Aorta (tissue), 5 donors: Measurements from ENCODE around the gene ANKRD9. TPM values are rescaled to one million over a fixed set of nuclear protein-coding genes. Genes with fewer than 3 reads are reported as not detected.
A peak's percentile ranks its signal among the peaks of the same experiment; 100 is the strongest.

Experiments used
- ATAC-seq: fragments of 200-7000 bp; cut with Tn5 transposase; one replicate; pipeline ENCODE4 v1.9.1; 2022; ENCODE audit warnings: moderate library complexity; ENCODE audit not compliant: low FRiP score
- DNase-seq, 2 donors: peaks; one replicate each; pipeline ENCODE4 v3.0.0-alpha.2; 2020
- H3K27ac ChIP-seq, 2 donors: one replicate each; pipeline ENCODE4 v1.5.1; 2013; ENCODE audit warnings: low read length in 2 of 2, mild to moderate bottlenecking in 2 of 2, moderate library complexity in 2 of 2, control low read depth in 1 of 2, inconsistent platforms in 1 of 2, low read depth in 1 of 2
- H3K27me3 ChIP-seq, 2 donors: one replicate each; pipeline ENCODE4 v1.6.1; 2013; ENCODE audit warnings: control low read depth in 1 of 2, low read length in 1 of 2, mild to moderate bottlenecking in 1 of 2, moderate library complexity in 1 of 2; ENCODE audit not compliant: insufficient read depth in 2 of 2, control insufficient read depth in 1 of 2
- H3K36me3 ChIP-seq, 2 donors: one replicate each; pipeline ENCODE4 v1.6.1; 2013; ENCODE audit warnings: control low read depth in 1 of 2, low read length in 1 of 2, mild to moderate bottlenecking in 1 of 2; ENCODE audit not compliant: insufficient read depth in 2 of 2, control insufficient read depth in 1 of 2
- H3K4me1 ChIP-seq, 2 donors: one replicate each; pipeline ENCODE4 v1.6.1; 2013; ENCODE audit warnings: low read length in 2 of 2, control low read depth in 1 of 2, mild to moderate bottlenecking in 1 of 2, moderate library complexity in 1 of 2; ENCODE audit not compliant: insufficient read depth in 2 of 2, control insufficient read depth in 1 of 2
- H3K4me3 ChIP-seq, 2 donors: one replicate each; pipeline ENCODE4 v1.5.1; 2013; ENCODE audit warnings: low read length in 2 of 2, control low read depth in 1 of 2, mild to moderate bottlenecking in 1 of 2
- H3K9me3 ChIP-seq: one replicate; pipeline ENCODE4 v1.6.1; 2013; ENCODE audit warnings: mild to moderate bottlenecking, low read length; ENCODE audit not compliant: control insufficient read depth
- WGBS, 2 donors: extraction: QIAGEN DNeasy Blood & Tissue Kit; methylation state at CpG; one replicate each; pipeline ENCODE4 v1.1.7; 2013; 5-methylcytosine and 5-hydroxymethylcytosine counted together
- intact Hi-C, 2 donors: fragments of 100-400 bp; cut with DNase I; formaldehyde crosslinking; loops; one replicate each; pipeline versions ENCODE4 v1.14.2 to v1.15.0; 2022
- polyA plus RNA-seq, 2 donors: library from polyadenylated mRNA; stranded (reverse); fragments of 200-250 nt; gene quantifications; one replicate each; pipeline ENCODE4 v1.2.3, GENCODE V29; 2013
- total RNA-seq, 2 donors: library from RNA; stranded (reverse); fragmentation: NEBNext Ultra II Directional; extraction: Animal tissue kit (Norgen Biotek cat#: 25700); gene quantifications; one replicate each; pipeline ENCODE4 v1.2.1, GENCODE V29; 2021
- donor health status: healthy with polysubstance abuse.
- donor health status: Bipolar disorder and iron deficiency.
- donor health status: DM: no; HTN: no; CAD: no.
- donor health status: DM: no; HTN: no; CAD: no.
- donor health status: DM: yes; HTN: yes; CAD: no.

The ANKRD9 gene
- total and polyA plus RNA-seq, 4 donors, result 3.0 to 15.0 (median 9.7) TPM

DNA sequence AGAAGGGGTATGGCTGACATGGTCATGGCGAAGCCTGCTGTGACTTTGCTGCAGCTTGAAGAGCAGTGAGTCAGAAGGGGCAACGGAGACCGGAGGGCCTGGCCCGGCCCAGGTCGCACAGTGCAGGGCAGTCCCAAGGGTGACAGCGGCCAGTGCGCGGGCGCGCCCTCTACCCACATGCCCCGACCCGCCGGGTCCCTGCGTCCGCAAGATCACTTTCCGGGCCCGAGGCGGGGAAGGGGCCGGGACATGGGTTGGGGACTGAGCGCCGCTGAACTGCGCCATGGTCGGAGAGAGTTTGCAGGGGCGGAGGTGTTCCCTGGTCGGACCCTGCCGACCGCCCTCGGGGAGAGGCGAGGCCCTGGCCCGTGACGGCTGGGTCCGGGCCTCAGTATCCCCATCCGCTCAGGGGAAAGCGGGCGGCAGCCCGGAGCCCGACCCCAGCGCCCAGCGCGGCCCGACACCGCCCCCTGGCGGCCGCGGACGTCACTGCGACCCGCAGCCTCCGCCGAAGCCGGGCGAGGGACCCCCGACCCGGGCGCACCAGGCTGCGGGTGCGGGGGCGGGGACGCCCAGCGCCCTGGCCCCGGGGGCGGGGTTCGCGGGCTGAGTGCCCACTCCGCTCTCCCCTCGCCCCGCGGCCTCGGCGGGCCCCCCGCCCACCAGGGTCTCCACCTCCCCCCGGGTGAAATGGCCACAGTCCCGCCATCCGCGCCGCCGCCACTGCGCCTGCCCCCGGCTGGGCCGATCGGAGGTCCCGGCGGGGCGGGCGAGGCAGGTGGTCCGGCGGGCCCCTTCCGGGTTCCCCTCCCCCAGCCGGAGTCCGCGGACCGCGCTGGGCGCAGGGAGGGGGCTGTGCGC lies 7.2 kb upstream of the ANKRD9 start:
- WGBS, 2 donors, result 1% methylated on average over 70 to 95 of the region's 95 CpGs
- Histone ChIP-seq H3K27me3 (no peaks in the 10 kb centered on the region), H3K27ac (no peak overlapping the region), H3K36me3 (no peaks in the 10 kb centered on the region), H3K4me3 (peak overlapping the region; percentile 27 to 68), H3K9me3 (no peaks in the 10 kb centered on the region), H3K4me1 (no peaks in the 10 kb centered on the region)
- ATAC-seq (peak; percentile 90), DNase-seq (peak; percentile 71 to 90)
- intact Hi-C loops, result loop anchor here (1.0 to 10.0 kb wide), 4 partner anchors 77 to 282 kb away; partner anchors contain the start of genes CINP (in 1 of the 2) and TECPR2 (in 1 of the 2)

DNA sequence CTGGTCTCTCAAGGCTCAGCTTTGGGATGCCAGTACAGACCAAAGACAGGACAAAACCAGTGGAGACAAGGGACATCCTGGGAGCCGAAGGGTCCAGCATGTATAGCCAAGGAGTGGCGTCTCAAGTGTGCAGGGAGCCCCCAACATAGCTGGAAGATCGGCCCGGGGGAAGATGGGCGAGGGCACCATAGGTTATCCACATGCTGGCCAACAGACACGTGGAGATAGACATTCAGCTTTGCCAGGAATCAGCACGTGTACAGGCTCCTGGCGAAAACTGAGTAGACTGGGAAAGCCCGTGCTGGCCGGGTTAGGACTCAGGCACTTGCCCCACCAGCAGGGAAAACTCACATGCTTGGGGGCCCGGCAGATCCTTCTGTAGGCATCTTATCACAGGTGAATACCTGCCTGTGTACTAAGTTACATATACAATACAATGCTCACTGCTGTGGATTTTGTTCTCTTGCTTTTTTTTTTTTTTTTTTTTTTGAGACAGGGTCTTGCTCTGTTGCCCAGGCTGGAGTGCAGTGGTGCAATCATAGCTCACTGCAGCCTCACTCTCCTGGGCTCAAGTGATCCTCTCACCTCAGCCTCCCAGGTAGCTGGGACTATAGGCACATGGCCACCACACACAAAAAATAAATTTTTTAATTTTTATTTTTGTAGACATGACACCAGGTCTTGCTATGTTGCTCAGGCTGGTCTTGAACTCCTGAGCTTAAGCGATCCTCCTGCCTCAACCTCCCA lies 5.6 kb upstream of the ANKRD9 start:
- Histone ChIP-seq H3K36me3 (no peaks in the 10 kb centered on the region), H3K4me3 (no peak overlapping the region), H3K27me3 (no peaks in the 10 kb centered on the region), H3K27ac (no peak overlapping the region), H3K9me3 (no peaks in the 10 kb centered on the region), H3K4me1 (no peaks in the 10 kb centered on the region)
- intact Hi-C loops, result loop anchor here (5.0 to 10.0 kb wide), 2 partner anchors 153 to 280 kb away; partner anchors contain the start of genes CINP (in 1 of the 2) and TECPR2 (in 1 of the 2)
- DNase-seq (no peak), ATAC-seq (no peak)
- 83 to 90% methylated on average over 12 of the region's 12 CpGs for WGBS, 2 donors

DNA sequence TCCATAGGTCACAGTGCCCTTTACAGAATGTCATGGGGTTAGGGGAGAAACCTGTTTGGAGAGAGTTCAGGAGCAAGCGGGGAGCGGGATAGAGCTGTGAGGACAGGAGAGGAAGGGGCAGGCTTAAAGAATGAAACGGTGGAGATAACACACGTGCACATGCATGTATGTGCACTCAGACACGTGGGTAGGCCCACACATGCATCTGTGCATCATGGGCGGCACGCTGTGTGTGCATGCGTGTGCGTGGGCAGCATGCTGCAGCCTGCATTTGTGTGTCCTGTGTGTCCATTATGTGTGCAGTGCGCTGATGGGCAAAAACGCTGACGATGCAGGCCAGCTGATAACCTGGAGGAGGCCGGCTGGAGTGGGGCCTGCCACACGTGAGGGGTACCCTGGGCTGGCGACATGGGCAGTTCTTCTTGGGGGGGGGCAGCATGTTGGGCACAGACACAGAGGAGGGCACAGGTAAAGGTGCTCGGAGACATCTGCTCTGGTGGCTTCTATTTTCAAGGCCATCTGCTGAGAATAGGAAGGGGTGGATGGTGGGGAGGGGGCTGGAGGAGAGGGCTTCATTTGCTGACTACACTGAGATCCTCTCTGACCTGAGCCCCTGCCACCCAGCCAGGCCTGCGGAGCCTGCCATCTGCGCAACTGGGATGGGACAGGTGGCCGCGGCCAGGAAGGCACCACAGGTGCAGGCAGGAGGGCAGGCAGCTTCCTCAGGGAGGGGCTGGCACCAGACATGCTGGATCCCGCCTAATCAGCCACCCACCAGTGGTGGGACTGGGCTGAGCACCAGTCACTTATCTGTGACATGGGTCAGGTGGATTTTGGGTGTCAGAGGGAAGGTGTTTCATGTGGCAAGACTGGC lies 4.6 kb upstream of the ANKRD9 start:
- ATAC-seq, result no peak
- Histone ChIP-seq H3K27ac (no peak overlapping the region), H3K27me3 (no peaks in the 10 kb centered on the region), H3K36me3 (no peaks in the 10 kb centered on the region), H3K4me1 (no peaks in the 10 kb centered on the region), H3K4me3 (no peak overlapping the region), H3K9me3 (no peaks in the 10 kb centered on the region)
- no peak for DNase-seq
- 90 to 95% methylated on average over 20 to 21 of the region's 21 CpGs for WGBS, 2 donors
- intact Hi-C loops, result loop anchor here (5.0 to 10.0 kb wide), 2 partner anchors 152 to 279 kb away; partner anchors contain the start of genes CINP (in 1 of the 2) and TECPR2 (in 1 of the 2)

DNA sequence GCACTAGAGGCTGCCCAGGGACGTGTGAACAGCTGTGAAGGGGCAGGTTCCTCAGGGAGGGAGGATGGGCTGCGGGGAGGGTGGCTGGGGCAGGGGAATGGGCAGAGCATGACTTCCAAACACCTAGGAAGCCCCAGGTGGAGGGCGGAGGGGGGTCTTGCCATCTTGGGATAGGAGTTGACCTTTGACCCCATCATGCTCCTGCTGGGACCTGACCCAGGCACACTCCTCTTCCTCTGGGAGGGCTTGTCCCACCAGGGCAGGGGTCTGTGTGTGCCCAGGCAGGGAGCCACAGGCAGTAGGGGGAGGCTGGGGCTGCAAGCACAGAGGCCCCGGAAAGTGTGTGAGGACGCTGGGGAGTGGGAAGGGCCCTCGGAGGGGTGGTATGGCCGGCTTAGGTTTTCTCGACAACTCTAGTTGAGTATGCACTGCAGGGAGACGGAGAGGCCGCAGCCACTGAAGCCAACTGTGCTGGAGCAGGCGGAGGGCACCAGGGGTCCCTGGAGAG lies 3.3 kb upstream of the ANKRD9 start:
- no peaks in the 10 kb centered on the region for H3K9me3 ChIP-seq
- intact Hi-C loops, result loop anchor here (5.0 to 10.0 kb wide), 2 partner anchors 151 to 278 kb away; partner anchors contain the start of genes CINP (in 1 of the 2) and TECPR2 (in 1 of the 2)
- no peaks in the 10 kb centered on the region for H3K36me3 ChIP-seq
- 85 to 91% methylated on average over 11 of the region's 11 CpGs for WGBS, 2 donors
- DNase-seq (no peak), ATAC-seq (no peak)
- no peak overlapping the region for H3K27ac ChIP-seq
- H3K4me1 ChIP-seq, result no peaks in the 10 kb centered on the region
- no peaks in the 10 kb centered on the region for H3K27me3 ChIP-seq
- H3K4me3 ChIP-seq, result no peak overlapping the region

DNA sequence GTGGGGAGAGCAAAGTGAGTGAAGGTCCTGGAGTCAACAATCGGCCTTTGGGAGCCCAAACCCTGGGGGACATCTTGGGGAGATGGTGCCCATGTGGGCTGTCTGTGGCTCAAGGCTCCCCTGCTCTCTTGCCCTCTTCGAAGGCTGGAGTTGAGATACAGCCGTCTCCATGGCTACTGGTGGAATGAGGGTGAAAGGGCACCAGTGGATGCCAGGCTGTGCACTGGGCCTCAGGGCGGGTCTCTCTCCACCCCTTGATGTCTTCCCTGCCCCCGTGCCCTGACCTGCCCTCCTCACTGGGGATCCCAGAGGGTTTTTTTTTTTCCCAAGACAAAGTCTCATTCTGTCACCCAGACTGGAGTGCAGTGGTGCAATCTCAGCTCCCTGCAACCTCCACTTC lies 2.0 kb upstream of the ANKRD9 start:
- ATAC-seq, result no peak

DNA sequence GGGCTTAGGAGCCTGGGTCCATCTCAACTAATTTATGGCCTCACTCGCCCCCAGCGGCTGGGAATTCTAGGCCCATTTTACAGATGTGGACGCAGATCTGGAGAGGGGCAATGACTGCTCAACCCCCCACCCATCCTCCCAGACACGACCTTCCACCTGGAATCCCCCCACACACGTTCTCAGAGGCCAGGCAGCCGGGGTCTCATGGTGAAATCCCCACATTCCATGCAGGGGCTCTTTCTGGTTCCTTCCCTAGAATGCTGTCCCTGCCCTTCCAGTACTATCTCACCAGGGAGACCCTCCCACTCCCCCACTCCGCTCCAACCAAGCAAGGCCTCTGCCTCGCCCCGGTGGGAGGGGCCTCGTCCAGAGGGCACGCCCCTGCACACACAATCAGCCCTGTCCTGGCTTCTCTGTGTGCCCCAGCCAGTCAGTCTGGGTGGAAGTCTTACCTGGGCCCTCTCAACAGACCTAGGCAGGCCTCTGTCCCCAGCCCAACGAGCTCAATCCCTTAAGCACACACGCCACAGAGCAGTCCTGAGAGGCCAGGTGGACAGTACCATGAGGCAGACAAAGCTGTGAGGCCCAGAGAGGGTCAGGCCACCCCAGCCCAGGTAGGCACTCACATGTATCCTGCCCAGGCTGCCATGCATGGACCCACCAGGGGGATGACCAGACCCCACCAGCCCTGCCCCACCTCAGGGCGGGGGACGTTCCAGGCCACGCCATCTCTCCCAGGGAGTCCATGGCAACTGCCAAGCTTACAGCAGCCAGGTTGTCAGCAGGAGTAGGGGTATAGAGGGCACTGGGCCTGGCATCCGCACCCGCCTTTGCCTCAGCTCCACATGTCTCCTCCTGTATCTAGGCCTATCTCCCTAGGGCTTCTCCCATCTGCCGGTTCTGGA lies 1.3 kb upstream of the ANKRD9 start:
- 80 to 83% methylated on average over 19 of the region's 19 CpGs for WGBS, 2 donors
- no peak for DNase-seq
- ATAC-seq, result no peak
- H3K36me3 ChIP-seq, result no peaks in the 10 kb centered on the region
- intact Hi-C loops, result loop anchor here (5.0 to 10.0 kb wide), 2 partner anchors 149 to 276 kb away; partner anchors contain the start of genes CINP (in 1 of the 2) and TECPR2 (in 1 of the 2)
- no peaks in the 10 kb centered on the region for H3K4me1 ChIP-seq
- H3K4me3 ChIP-seq, result no peak overlapping the region
- no peaks in the 10 kb centered on the region for H3K27me3 ChIP-seq
- no peak overlapping the region for H3K27ac ChIP-seq
- H3K9me3 ChIP-seq, result no peaks in the 10 kb centered on the region

More for the DNA sequence above, 2.0 kb upstream of the ANKRD9 start:
- H3K27ac ChIP-seq, result no peak overlapping the region
- H3K4me3 ChIP-seq, result no peak overlapping the region
- no peak for DNase-seq
- H3K9me3 ChIP-seq, result no peaks in the 10 kb centered on the region
- H3K36me3 ChIP-seq, result no peaks in the 10 kb centered on the region
- 95 to 97% methylated on average over 5 of the region's 5 CpGs for WGBS, 2 donors
- H3K4me1 ChIP-seq, result no peaks in the 10 kb centered on the region
- no peaks in the 10 kb centered on the region for H3K27me3 ChIP-seq
- intact Hi-C loops, result loop anchor here (5.0 to 10.0 kb wide), 2 partner anchors 149 to 277 kb away; partner anchors contain the start of genes CINP (in 1 of the 2) and TECPR2 (in 1 of the 2)
